ENCODE results near the gene TIMM8B.
"Not testable (repeated sequence)": the region's sequence is repeated elsewhere in the genome, so short reads cannot be mapped to it uniquely, and the experiment has no call there.

Gene TIMM8B

DNA sequence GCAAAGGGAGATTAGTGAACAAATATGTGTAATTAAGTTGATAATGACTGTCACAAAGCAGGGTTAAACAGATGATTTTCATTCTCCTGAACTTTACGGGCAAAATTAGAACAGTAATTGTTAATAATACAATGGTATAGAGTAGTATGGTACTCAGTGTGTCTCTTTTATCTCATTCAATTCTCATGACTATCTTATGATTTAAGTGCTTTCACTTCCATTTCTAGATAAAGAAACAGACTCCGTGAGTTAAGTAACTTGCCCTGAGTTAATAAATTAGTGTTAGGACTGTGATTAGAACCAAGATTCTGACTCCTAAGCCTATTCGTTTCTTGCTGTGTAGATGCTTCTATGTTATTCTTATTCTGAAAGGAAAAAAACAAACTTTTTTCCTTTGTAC is 34.8 kb downstream of the TIMM8B start:
- no peak for DNase-seq (ENCODE audit: low read depth)
- TF ChIP-seq, protein P1, sequence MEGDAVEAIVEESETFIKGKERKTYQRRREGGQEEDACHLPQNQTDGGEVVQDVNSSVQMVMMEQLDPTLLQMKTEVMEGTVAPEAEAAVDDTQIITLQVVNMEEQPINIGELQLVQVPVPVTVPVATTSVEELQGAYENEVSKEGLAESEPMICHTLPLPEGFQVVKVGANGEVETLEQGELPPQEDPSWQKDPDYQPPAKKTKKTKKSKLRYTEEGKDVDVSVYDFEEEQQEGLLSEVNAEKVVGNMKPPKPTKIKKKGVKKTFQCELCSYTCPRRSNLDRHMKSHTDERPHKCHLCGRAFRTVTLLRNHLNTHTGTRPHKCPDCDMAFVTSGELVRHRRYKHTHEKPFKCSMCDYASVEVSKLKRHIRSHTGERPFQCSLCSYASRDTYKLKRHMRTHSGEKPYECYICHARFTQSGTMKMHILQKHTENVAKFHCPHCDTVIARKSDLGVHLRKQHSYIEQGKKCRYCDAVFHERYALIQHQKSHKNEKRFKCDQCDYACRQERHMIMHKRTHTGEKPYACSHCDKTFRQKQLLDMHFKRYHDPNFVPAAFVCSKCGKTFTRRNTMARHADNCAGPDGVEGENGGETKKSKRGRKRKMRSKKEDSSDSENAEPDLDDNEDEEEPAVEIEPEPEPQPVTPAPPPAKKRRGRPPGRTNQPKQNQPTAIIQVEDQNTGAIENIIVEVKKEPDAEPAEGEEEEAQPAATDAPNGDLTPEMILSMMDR (IDR thresholded peaks at IDR 0.05; ENCODE audit: low read length, missing control alignments), result no peak
- no peak overlapping the region for H3K4me3 ChIP-seq (replicated peaks; ENCODE audit: low read depth, low read length)

DNA sequence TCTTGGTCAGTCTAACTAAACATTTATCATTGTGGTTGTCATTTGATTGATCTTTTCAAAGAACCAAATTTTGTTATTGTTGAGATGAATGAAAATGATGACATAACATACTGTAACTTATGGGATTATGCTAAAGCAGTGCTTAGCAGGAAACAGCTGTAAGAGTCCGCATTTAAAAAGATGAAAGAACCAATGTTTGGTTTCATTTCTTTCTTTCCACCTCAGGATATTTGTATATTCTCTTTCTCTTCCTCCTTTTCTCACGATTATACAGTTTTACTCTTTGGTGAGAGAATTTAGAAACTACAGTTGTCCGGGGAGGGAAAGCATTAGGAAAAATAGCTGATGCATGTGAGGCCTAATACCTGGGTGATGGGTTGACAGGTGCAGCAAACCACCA is 35.8 kb downstream of the TIMM8B start:
- no peak for DNase-seq (ENCODE audit: low read depth)
- TF ChIP-seq, protein P1 (IDR thresholded peaks at IDR 0.05; ENCODE audit: low read length, missing control alignments), result no peak
- no peak overlapping the region for H3K4me3 ChIP-seq (replicated peaks; ENCODE audit: low read depth, low read length)

- DNase-seq (ENCODE audit: low read depth), result no peak
Observed at GRCh38 chr11:112049777-112050176, 36.8 kb downstream of the TIMM8B start.

GRCh38 chr11:112048256-112048655 is 38.3 kb downstream of the TIMM8B start:
- DNase-seq (ENCODE audit: low read depth); H3K4me3 ChIP-seq (replicated peaks; ENCODE audit: low read depth, low read length): not testable (repeated sequence)

More at GRCh38 chr11:112049777-112050176, 36.8 kb downstream of the TIMM8B start:
- TF ChIP-seq, protein P1 (IDR thresholded peaks at IDR 0.05; ENCODE audit: low read length, missing control alignments), result no peak
- no peak overlapping the region for H3K4me3 ChIP-seq (replicated peaks; ENCODE audit: low read depth, low read length)

GRCh38 chr11:112046647-112047046 is 39.9 kb downstream of the TIMM8B start:
- DNase-seq (ENCODE audit: low read depth); H3K4me3 ChIP-seq (replicated peaks; ENCODE audit: low read depth, low read length): not testable (repeated sequence)

- TF ChIP-seq, protein P1 (IDR thresholded peaks at IDR 0.05; ENCODE audit: low read length, missing control alignments), result no peak
Observed at GRCh38 chr11:112044961-112045360, 41.6 kb downstream of the TIMM8B start.

GRCh38 chr11:112042961-112043304 is 43.6 kb downstream of the TIMM8B start:
- H3K4me3 ChIP-seq (replicated peaks; ENCODE audit: low read depth, low read length), result no peak overlapping the region
- TF ChIP-seq, protein P1 (IDR thresholded peaks at IDR 0.05; ENCODE audit: low read length, missing control alignments), result no peak
- DNase-seq (ENCODE audit: low read depth), result no peak

More at GRCh38 chr11:112044961-112045360, 41.6 kb downstream of the TIMM8B start:
- H3K4me3 ChIP-seq (replicated peaks; ENCODE audit: low read depth, low read length), result no peak overlapping the region
- DNase-seq (ENCODE audit: low read depth), result no peak

- DNase-seq (ENCODE audit: low read depth), result peak; percentile 22
- H3K4me3 ChIP-seq (replicated peaks; ENCODE audit: low read depth, low read length), result no peak overlapping the region
- TF ChIP-seq, protein P1 (IDR thresholded peaks at IDR 0.05; ENCODE audit: low read length, missing control alignments), result no peak
Observed at GRCh38 chr11:112042161-112042960, 44.2 kb downstream of the TIMM8B start.

Data from fibroblast of pulmonary artery (primary cell).